Testis (tissue), 3 donors: Measurements from ENCODE around the gene PARPBP. TPM values are rescaled to one million over a fixed set of nuclear protein-coding genes. Genes with fewer than 3 reads are reported as not detected.

ENCODE experiments used
- DNase-seq: peaks from one replicate; pipeline ENCODE4 v3.0.0-alpha.2; 2019
- H3K27ac ChIP-seq, 2 donors: fragments of 200-600 bp; sonication (generic); one replicate each; pipeline ENCODE4 v1.5.1; 2019
- H3K27me3 ChIP-seq: fragments of 200-600 bp; sonication (generic); one replicate; pipeline ENCODE4 v1.5.1; 2019
- H3K36me3 ChIP-seq: fragments of 200-600 bp; sonication (generic); one replicate; pipeline ENCODE4 v1.5.1; 2017; ENCODE audit warnings: low read depth; ENCODE audit errors: missing control alignments
- H3K4me1 ChIP-seq: fragments of 200-600 bp; sonication (generic); one replicate; pipeline ENCODE4 v1.5.1; 2019
- H3K4me3 ChIP-seq, 2 donors: fragments of 200-600 bp; sonication (generic); one replicate each; pipeline ENCODE4 v1.5.1; 2017 to 2019
- H3K9me3 ChIP-seq: fragments of 200-600 bp; sonication (generic); one replicate; pipeline ENCODE4 v1.5.1; 2017
- POLR2A ChIP-seq: fragments of 450-650 bp; IDR thresholded peaks from one replicate; pipeline ENCODE4 v1.6.1; 2017; ENCODE audit warnings: antibody characterized with exemption, mild to moderate bottlenecking, moderate library complexity
- WGBS, 2 donors: methylation state at CpG; one replicate each; pipeline ENCODE4 v1.1.5; 2018; 5-methylcytosine and 5-hydroxymethylcytosine counted together
- intact Hi-C: fragments of 100-400 bp; cut with DNase I; formaldehyde crosslinking; loops from one replicate; pipeline ENCODE4 v1.15.1; 2023; ENCODE audit warnings: low total_unique reads
- polyA plus RNA-seq: library from polyadenylated mRNA; stranded (reverse); fragments of 350-450 nt; fragmentation: Illumina TruSeq; extraction: RNeasy Lipid Tissue Mini Kit (QIAGEN cat#74804); gene quantifications from one replicate; pipeline ENCODE4 v1.2.3, GENCODE V29; 2014; ENCODE audit warnings: low read depth, low replicate concordance; ENCODE audit not compliant: insufficient read depth
- total RNA-seq, 2 donors: library from RNA; depleted of rRNA; stranded (reverse); fragments of >200 nt; gene quantifications; one replicate each; pipeline ENCODE4 v1.2.3, GENCODE V29; 2016
- TF ChIP-seq, protein P1 (sequence below), 3 experiments: fragments of 450-650 bp in 2 of 3; fragments of 200-600 bp in 1 of 3; sonication (generic) in 1 of 3; IDR thresholded peaks; one replicate each; pipeline ENCODE4 v1.5.1; 2016 to 2019; ENCODE audit warnings: antibody characterized with exemption in 3 of 3, mild to moderate bottlenecking in 2 of 3, moderate library complexity in 1 of 3

Gene PARPBP
- total and polyA plus RNA-seq, 3 donors from 2014 or later, result 7.0 to 15.1 (median 9.9) TPM

DNA sequence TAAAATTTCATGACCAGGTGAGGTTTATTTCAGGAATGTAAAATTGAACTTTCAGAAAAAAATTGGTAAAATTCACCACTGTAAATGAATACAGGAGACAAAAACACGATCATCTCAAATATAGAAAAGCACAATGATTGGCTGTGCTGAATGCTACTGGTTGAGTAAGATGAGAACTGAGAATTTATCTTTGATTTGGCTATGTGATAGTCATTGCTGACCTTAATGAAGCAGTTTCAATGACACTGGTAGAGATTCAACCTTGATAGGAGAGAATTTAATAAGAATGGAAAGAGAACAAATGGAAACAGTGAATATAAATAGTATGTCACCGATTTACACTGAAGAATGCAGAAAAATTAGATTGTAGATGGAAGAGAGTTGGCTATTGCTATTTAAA is 84.0 kb downstream of the PARPBP start:
- 92 to 98% methylated on average over 2 of the region's 2 CpGs for WGBS, 2 donors
- H3K4me3 ChIP-seq, result no peak overlapping the region
- intact Hi-C loops, result no loop called here
- no peaks in the 10 kb centered on the region for H3K4me1 ChIP-seq
- no peaks in the 10 kb centered on the region for H3K36me3 ChIP-seq
- no peak for TF ChIP-seq POLR2A
- TF ChIP-seq, protein P1, sequence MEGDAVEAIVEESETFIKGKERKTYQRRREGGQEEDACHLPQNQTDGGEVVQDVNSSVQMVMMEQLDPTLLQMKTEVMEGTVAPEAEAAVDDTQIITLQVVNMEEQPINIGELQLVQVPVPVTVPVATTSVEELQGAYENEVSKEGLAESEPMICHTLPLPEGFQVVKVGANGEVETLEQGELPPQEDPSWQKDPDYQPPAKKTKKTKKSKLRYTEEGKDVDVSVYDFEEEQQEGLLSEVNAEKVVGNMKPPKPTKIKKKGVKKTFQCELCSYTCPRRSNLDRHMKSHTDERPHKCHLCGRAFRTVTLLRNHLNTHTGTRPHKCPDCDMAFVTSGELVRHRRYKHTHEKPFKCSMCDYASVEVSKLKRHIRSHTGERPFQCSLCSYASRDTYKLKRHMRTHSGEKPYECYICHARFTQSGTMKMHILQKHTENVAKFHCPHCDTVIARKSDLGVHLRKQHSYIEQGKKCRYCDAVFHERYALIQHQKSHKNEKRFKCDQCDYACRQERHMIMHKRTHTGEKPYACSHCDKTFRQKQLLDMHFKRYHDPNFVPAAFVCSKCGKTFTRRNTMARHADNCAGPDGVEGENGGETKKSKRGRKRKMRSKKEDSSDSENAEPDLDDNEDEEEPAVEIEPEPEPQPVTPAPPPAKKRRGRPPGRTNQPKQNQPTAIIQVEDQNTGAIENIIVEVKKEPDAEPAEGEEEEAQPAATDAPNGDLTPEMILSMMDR (IDR thresholded peaks at IDR 0.05), result no peak
- H3K9me3 ChIP-seq, result no peaks in the 10 kb centered on the region
- DNase-seq, result no peak
- no peaks in the 10 kb centered on the region for H3K27me3 ChIP-seq
- no peak overlapping the region for H3K27ac ChIP-seq

DNA sequence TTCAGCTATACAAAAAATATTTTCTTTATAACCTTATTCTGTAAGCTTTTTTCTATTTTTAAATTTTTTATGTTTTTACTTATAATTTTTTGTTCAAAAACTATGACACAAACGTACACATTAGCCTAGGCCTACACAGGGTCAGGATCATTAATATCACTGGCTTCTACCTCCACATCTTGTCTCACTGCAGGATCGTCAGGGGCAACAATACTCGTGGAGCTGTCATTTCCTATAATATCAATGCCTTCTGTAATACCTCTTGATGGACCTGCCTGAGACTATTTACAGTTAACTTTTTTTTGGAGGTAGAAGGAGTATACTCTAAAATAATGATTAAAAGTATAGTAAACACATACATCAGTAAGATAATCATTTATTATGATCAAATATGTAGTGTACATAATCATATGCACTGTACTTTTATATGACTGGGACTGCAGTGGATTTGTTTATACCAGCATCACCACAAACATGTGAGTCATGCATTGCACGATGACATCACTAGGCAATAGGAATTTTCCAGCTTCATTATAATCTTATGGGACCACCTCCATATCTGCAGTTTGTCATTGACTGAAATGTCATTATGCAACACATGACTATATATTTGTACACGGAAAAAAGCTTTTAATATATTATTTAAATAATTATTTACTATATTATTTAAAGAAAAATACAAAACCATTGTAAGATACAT is 96.2 kb downstream of the PARPBP start:
- Histone ChIP-seq H3K9me3 (no peaks in the 10 kb centered on the region), H3K27ac (no peak overlapping the region), H3K4me3 (no peak overlapping the region), H3K36me3 (no peaks in the 10 kb centered on the region), H3K4me1 (no peaks in the 10 kb centered on the region), H3K27me3 (no peaks in the 10 kb centered on the region)
- intact Hi-C loops, result no loop called here
- no peak for DNase-seq
- WGBS, 2 donors, result 89 to 91% methylated on average over 5 of the region's 5 CpGs
- TF ChIP-seq POLR2A, result no peak
- TF ChIP-seq, protein P1 (IDR thresholded peaks at IDR 0.05), result no peak

DNA sequence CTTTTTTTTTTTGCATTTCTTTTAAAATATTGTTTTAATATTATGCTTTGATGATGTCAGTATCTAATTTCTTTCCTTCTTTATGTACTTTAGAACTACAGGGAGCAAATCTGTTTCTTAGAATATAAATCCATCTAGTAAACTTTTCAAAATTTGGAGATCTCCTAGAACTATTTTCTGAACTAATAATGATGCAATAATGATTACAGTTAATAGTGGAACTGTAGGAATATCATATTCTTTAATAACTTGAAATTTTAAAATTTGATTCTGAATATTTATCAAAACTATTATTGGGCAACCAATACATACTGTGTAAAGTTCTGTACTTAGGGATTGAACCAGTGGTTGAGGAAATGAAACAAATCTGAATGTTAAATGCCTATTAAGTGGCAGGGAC is 100.8 kb downstream of the PARPBP start:
- no peak for DNase-seq
- Histone ChIP-seq H3K36me3 (no peaks in the 10 kb centered on the region), H3K4me3 (no peak overlapping the region), H3K4me1 (no peaks in the 10 kb centered on the region), H3K27ac (no peak overlapping the region), H3K27me3 (no peaks in the 10 kb centered on the region), H3K9me3 (no peaks in the 10 kb centered on the region)
- TF ChIP-seq, protein P1 (IDR thresholded peaks at IDR 0.05), result no peak
- no peak for TF ChIP-seq POLR2A
- intact Hi-C loops, result no loop called here

DNA sequence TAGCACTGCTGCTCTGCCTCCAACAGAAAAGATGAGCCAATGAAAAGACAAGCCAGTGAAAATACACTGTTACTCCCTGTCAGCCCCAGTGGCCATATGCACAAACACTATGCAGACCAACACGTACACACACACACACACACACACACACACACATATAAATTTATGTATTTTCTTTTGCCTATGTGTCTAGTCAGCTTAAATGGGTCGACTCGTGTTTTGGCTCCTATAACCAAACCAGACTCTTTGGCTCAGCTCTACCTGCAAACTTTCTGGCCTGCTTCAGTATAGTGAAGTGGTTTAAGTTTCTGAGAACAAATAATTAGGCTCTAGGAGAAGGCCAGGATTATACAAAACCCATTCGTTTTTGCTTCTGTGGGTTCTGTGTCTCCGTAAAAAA is 108.0 kb downstream of the PARPBP start:
- Histone ChIP-seq H3K36me3 (no peaks in the 10 kb centered on the region), H3K4me1 (no peaks in the 10 kb centered on the region), H3K27ac (no peak overlapping the region), H3K27me3 (no peaks in the 10 kb centered on the region), H3K9me3 (no peaks in the 10 kb centered on the region), H3K4me3 (no peak overlapping the region)
- TF ChIP-seq, protein P1 (IDR thresholded peaks at IDR 0.05), result no peak
- TF ChIP-seq POLR2A, result no peak
- DNase-seq, result no peak
- intact Hi-C loops, result no loop called here
- 70 to 76% methylated on average over 5 of the region's 5 CpGs for WGBS, 2 donors

DNA sequence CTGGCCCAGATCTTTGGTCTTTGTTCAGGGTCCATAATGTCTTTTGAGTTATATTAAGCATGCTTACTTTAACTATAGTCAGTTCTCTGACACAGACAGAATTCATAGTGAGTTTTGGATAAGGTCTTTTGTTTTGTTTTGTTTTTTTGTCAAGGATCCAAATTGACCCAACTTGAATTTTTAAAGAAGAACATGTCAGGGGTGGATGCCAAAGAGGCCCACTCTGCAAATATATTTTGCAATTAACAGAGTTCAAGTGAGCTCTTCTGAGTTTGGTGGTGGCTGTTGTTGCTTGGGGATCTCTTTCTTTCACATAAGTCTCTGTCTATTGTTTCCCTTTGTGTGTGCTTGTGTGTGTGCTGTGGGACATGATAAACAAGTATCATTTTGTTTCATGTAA is 112.1 kb downstream of the PARPBP start:
- no peak overlapping the region for H3K27ac ChIP-seq
- no peaks in the 10 kb centered on the region for H3K36me3 ChIP-seq

More for the DNA sequence above, 112.1 kb downstream of the PARPBP start:
- DNase-seq, result no peak
- H3K27me3 ChIP-seq, result no peaks in the 10 kb centered on the region
- intact Hi-C loops, result no loop called here
- H3K4me1 ChIP-seq, result no peaks in the 10 kb centered on the region
- H3K9me3 ChIP-seq, result no peaks in the 10 kb centered on the region
- TF ChIP-seq POLR2A, result no peak
- TF ChIP-seq, protein P1 (IDR thresholded peaks at IDR 0.05), result no peak
- H3K4me3 ChIP-seq, result no peak overlapping the region
